T-cell (primary cell): ENCODE measurements around the gene SP100. TPM values are rescaled to one million over a fixed set of nuclear protein-coding genes. Genes with fewer than 3 reads are reported as not detected.
A peak's percentile ranks its signal among the peaks of the same experiment; 100 is the strongest.

Experiments used
- ATAC-seq, 4 experiments: fragments of 200-7000 bp in 3 of 4; fragments of 150-1000 bp in 1 of 4; cut with Tn5 transposase; replicated peaks in 1 of 4; 1 replicate in 3 of 4; 2 replicates in 1 of 4; pipeline ENCODE4 v1.10.0; 2021; ENCODE audit warnings: moderate library complexity in 3 of 4, mild to moderate bottlenecking in 2 of 4, moderate number of reproducible peaks in 1 of 4
- CTCF ChIA-PET, 2 donors: fragments of 300-600 bp; sonication (Branson Sonifier 250); formaldehyde crosslinking; loops; one replicate each; lab custom pipeline; 2022; ENCODE audit warnings: antibody characterized with exemption in 2 of 2; lab: Charles Lee
- POLR2A ChIA-PET, 2 donors: fragments of 300-600 bp; sonication (Branson Sonifier 250); formaldehyde crosslinking; loops; one replicate each; lab custom pipeline; 2022; ENCODE audit warnings: antibody characterized with exemption in 2 of 2; lab: Charles Lee
- DNase-seq, 35 experiments: peaks; one replicate each; pipeline versions ENCODE4 v3.0.0 to v3.0.0-alpha.2; 2013 to 2023
- H3K27ac ChIP-seq: one replicate; pipeline ENCODE4 v1.5.1; 2013; ENCODE audit warnings: low read length
- H3K27me3 ChIP-seq, 2 experiments: replicated peaks in 1 of 2; 1 replicate in 1 of 2; 2 replicates in 1 of 2; pipeline versions ENCODE4 v1.6.1 to v1.7.0; 2013; ENCODE audit warnings: low read length in 1 of 2, mixed read lengths in 1 of 2; ENCODE audit not compliant: control insufficient read depth in 2 of 2, insufficient read depth in 2 of 2; ENCODE audit errors: extremely low read depth in 1 of 2
- H3K36me3 ChIP-seq, 2 donors: 1 replicate in 1 of 2; 2 replicates in 1 of 2; pipeline versions ENCODE4 v1.6.1 to v1.7.0; 2013; ENCODE audit warnings: low read length in 1 of 2; ENCODE audit not compliant: control insufficient read depth in 2 of 2, insufficient read depth in 1 of 2; ENCODE audit errors: extremely low read depth in 1 of 2
- H3K4me1 ChIP-seq, 2 experiments: 1 replicate in 1 of 2; 2 replicates in 1 of 2; pipeline versions ENCODE4 v1.6.1 to v1.7.0; 2013; ENCODE audit warnings: low read length in 2 of 2, mixed read lengths in 1 of 2; ENCODE audit not compliant: insufficient read depth in 2 of 2, control insufficient read depth in 1 of 2; ENCODE audit errors: extremely low read depth in 1 of 2
- H3K4me3 ChIP-seq, 2 donors: 1 replicate in 1 of 2; 2 replicates in 1 of 2; pipeline versions ENCODE4 v1.5.1 to v1.7.0; 2013; ENCODE audit warnings: mild to moderate bottlenecking in 2 of 2, low read length in 1 of 2, moderate library complexity in 1 of 2; ENCODE audit not compliant: control insufficient read depth in 1 of 2; ENCODE audit errors: extremely low read depth in 1 of 2
- H3K9me3 ChIP-seq: 2 replicates; pipeline ENCODE4 v1.7.0; 2013
- H3K27ac Mint-ChIP-seq, 2 donors: one replicate each; pipeline ENCODE4 v1.8.0; 2020 to 2021; ENCODE audit warnings: mild to moderate bottlenecking in 2 of 2, mixed read lengths in 2 of 2
- H3K27me3 Mint-ChIP-seq, 2 donors: one replicate each; pipeline ENCODE4 v1.8.0; 2021 to 2022; ENCODE audit warnings: mixed read lengths in 2 of 2
- H3K36me3 Mint-ChIP-seq: one replicate; pipeline ENCODE4 v1.8.0; 2021; ENCODE audit warnings: mixed read lengths
- H3K4me1 Mint-ChIP-seq, 3 donors: one replicate each; pipeline ENCODE4 v1.8.0; 2020 to 2022; ENCODE audit warnings: mixed read lengths in 3 of 3, mild to moderate bottlenecking in 1 of 3
- H3K4me3 Mint-ChIP-seq, 3 donors: one replicate each; pipeline ENCODE4 v1.8.0; 2020 to 2022; ENCODE audit warnings: mild to moderate bottlenecking in 3 of 3, mixed read lengths in 3 of 3, moderate library complexity in 3 of 3
- H3K9me3 Mint-ChIP-seq, 3 donors: one replicate each; pipeline ENCODE4 v1.8.0; 2020 to 2022; ENCODE audit warnings: mixed read lengths in 3 of 3
- WGBS: methylation state at CpG from one replicate; pipeline ENCODE4 v1.1.5; 2013; ENCODE audit warnings: missing lambda C conversion rate; ENCODE audit not compliant: insufficient coverage; 5-methylcytosine and 5-hydroxymethylcytosine counted together
- total RNA-seq, 35 experiments: library from RNA in 6 of 35; stranded (reverse) in 6 of 35; fragments of 120-200 nt in 1 of 35; gene quantifications; one replicate each; pipeline versions ENCODE4 v1.2.1 to v1.2.4 and lab custom pipeline; 2013 to 2026

Gene SP100
- total RNA-seq, 5 donors from 2014 or later (not counting 1 experiment from before 2014, with no cell fraction given): 188 to 271 (median 217) TPM

GRCh38 chr2:230496891-230497290 is 80.9 kb downstream of the SP100 start:
- peaks cover 15 to 59% of the 10 kb centered on the region in 2 donors for H3K36me3 ChIP-seq
- ATAC-seq: peak in 2 of 4 experiments; percentile 32 to 51
- peak overlapping the region; percentile 39 to 72 for H3K27ac Mint-ChIP-seq
- H3K4me3 Mint-ChIP-seq: peak overlapping the region in 2 of 3 donors; percentile 28 to 47
- H3K27me3 Mint-ChIP-seq: no peaks in the 10 kb centered on the region
- DNase-seq: peak in 1 of 35 experiments; percentile 9
- H3K36me3 Mint-ChIP-seq: peaks cover 80% of the 10 kb centered on the region
- H3K27ac ChIP-seq: no peak overlapping the region
- peaks cover 0 to 3% (median 0%) of the 10 kb centered on the region in 3 donors for H3K9me3 Mint-ChIP-seq
- H3K4me1 ChIP-seq: peaks cover 9 to 10% of the 10 kb centered on the region in 2 experiments
- no peak overlapping the region for H3K4me3 ChIP-seq
- ChIA-PET CTCF (interaction anchor here in 1 of 2 donors (0.6 kb wide), 1 partner anchor 656 kb away, joined by 3 read pairs; no protein-coding TSS in a partner anchor), POLR2A (no interaction called here)
- no CpG with 5 or more reads among the region's 3 CpGs for WGBS
- H3K4me1 Mint-ChIP-seq: peaks cover 27 to 48% (median 43%) of the 10 kb centered on the region in 3 donors
- H3K27me3 ChIP-seq: no peaks in the 10 kb centered on the region
- H3K9me3 ChIP-seq: no peaks in the 10 kb centered on the region

DNA sequence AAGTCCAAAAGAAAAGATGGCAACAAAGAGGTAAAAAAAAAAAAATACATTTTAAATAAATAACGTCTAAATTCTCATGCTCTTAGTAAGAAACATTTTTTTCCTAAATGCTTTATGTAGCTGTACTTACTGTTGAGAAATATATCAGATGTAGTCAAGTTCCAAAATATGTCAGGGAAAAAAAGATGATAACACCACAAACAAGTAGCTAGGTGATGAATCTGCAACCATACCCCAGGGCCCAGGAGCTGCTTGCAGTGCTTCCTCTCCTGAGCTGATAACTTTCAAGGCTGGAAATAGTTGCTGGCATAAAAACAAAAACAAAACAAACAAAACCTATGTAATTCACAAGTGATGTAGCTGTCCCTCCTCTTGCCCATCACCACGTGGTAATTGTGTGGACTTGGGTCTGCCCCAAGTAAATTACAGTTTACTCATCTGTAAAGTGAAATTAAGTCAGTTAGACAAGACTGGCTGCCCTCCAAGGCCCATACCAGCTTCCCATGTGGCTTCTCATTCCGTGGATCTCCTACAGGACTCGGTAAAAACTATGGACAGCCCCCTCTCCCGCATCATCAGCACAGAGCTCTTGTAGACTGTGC is 82.6 kb downstream of the SP100 start:
- Mint-ChIP-seq H3K27me3 (no peaks in the 10 kb centered on the region), H3K4me1 (peaks cover 25 to 37% (median 36%) of the 10 kb centered on the region in 3 donors), H3K36me3 (peaks cover 82% of the 10 kb centered on the region), H3K27ac (peak overlapping the region in 1 of 2 donors; percentile 58), H3K4me3 (no peak overlapping the region), H3K9me3 (no peaks in the 10 kb centered on the region)
- no peak for DNase-seq
- Histone ChIP-seq H3K36me3 (peaks cover 15 to 65% of the 10 kb centered on the region in 2 donors), H3K4me1 (peaks cover 9 to 10% of the 10 kb centered on the region in 2 experiments), H3K27me3 (no peaks in the 10 kb centered on the region), H3K9me3 (no peaks in the 10 kb centered on the region), H3K27ac (no peak overlapping the region), H3K4me3 (no peak overlapping the region)
- WGBS: 92% methylated on average over 3 of the region's 5 CpGs
- CTCF ChIA-PET: interaction anchor here in 1 of 2 donors (1.0 kb wide), 1 partner anchor 26 kb away, joined by 3 read pairs; no protein-coding TSS in a partner anchor
- ATAC-seq: no peak
- POLR2A ChIA-PET: interaction anchor here in 1 of 2 donors (0.6 kb wide), 1 partner anchor 292 kb away, joined by 8 read pairs; no protein-coding TSS in a partner anchor

GRCh38 chr2:230502593-230502992 is 86.6 kb downstream of the SP100 start:
- peaks cover 0 to 2% of the 10 kb centered on the region in 2 experiments for H3K4me1 ChIP-seq
- DNase-seq (no peak), ATAC-seq (no peak)
- no peak overlapping the region for H3K4me3 Mint-ChIP-seq
- no peak overlapping the region for H3K4me3 ChIP-seq
- H3K9me3 Mint-ChIP-seq: no peaks in the 10 kb centered on the region
- ChIA-PET POLR2A (no interaction called here), CTCF (no interaction called here)
- H3K27me3 Mint-ChIP-seq: no peaks in the 10 kb centered on the region
- no peak overlapping the region for H3K27ac Mint-ChIP-seq
- peaks cover 9 to 88% of the 10 kb centered on the region in 2 donors for H3K36me3 ChIP-seq
- H3K4me1 Mint-ChIP-seq: peaks cover 3 to 10% (median 6%) of the 10 kb centered on the region in 3 donors
- WGBS: 100% methylated on average over 3 of the region's 7 CpGs
- no peak overlapping the region for H3K27ac ChIP-seq
- H3K27me3 ChIP-seq: no peaks in the 10 kb centered on the region
- H3K36me3 Mint-ChIP-seq: peaks cover 83% of the 10 kb centered on the region
- H3K9me3 ChIP-seq: no peaks in the 10 kb centered on the region

GRCh38 chr2:230503798-230504197 is 87.8 kb downstream of the SP100 start:
- no peaks in the 10 kb centered on the region for H3K27me3 Mint-ChIP-seq
- H3K27ac Mint-ChIP-seq: peak overlapping the region in 1 of 2 donors; percentile 46
- CTCF ChIA-PET: no interaction called here
- H3K4me1 Mint-ChIP-seq: peaks cover 0 to 4% (median 4%) of the 10 kb centered on the region in 3 donors
- H3K27me3 ChIP-seq: no peaks in the 10 kb centered on the region
- peaks cover 7 to 91% of the 10 kb centered on the region in 2 donors for H3K36me3 ChIP-seq
- no peaks in the 10 kb centered on the region for H3K9me3 Mint-ChIP-seq
- no peaks in the 10 kb centered on the region for H3K4me1 ChIP-seq
- no peak overlapping the region for H3K27ac ChIP-seq
- ATAC-seq: no peak
- DNase-seq: no peak
- POLR2A ChIA-PET: interaction anchor here in 1 of 2 donors (0.6 kb wide), 1 partner anchor 1125 kb away, joined by 3 read pairs; no protein-coding TSS in a partner anchor
- no peaks in the 10 kb centered on the region for H3K9me3 ChIP-seq
- H3K4me3 Mint-ChIP-seq: no peak overlapping the region
- H3K4me3 ChIP-seq: no peak overlapping the region
- peaks cover 83% of the 10 kb centered on the region for H3K36me3 Mint-ChIP-seq

DNA sequence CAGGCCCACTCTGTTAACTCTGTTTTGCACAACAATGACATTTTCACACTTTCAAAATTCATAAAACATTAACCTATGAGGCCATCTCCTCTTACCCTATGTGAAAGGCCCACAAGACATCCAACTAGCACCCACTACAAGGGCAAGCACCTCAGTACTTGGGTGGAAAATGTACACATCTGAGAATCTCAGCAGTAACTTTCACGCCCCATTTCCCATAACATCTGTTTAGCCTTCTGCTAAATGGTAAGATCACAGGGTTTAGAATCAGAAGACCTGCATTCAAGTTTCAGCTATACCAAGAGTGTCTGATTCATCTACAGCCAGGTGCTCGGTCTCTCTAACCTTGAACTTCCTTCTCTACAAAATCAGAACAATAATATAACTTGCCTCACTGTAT is 89.2 kb downstream of the SP100 start:
- Mint-ChIP-seq H3K27me3 (no peaks in the 10 kb centered on the region), H3K4me1 (no peaks in the 10 kb centered on the region), H3K9me3 (no peaks in the 10 kb centered on the region), H3K36me3 (peaks cover 82% of the 10 kb centered on the region), H3K27ac (no peak overlapping the region), H3K4me3 (no peak overlapping the region)
- ChIA-PET POLR2A (no interaction called here), CTCF (no interaction called here)
- H3K27me3 ChIP-seq: no peaks in the 10 kb centered on the region
- H3K4me3 ChIP-seq: no peak overlapping the region
- no peak overlapping the region for H3K27ac ChIP-seq
- no peaks in the 10 kb centered on the region for H3K4me1 ChIP-seq
- DNase-seq (no peak), ATAC-seq (no peak)
- H3K36me3 ChIP-seq: peaks cover 8 to 91% of the 10 kb centered on the region in 2 donors
- no CpG with 5 or more reads among the region's 2 CpGs for WGBS
- no peaks in the 10 kb centered on the region for H3K9me3 ChIP-seq

- Mint-ChIP-seq H3K9me3 (peaks cover 0 to 3% (median 3%) of the 10 kb centered on the region in 3 donors), H3K27ac (no peak overlapping the region)
Measured at GRCh38 chr2:230512955-230513748, 97.2 kb downstream of the SP100 start.

More at GRCh38 chr2:230512955-230513748, 97.2 kb downstream of the SP100 start:
- Histone ChIP-seq H3K4me3 (no peak overlapping the region), H3K27me3 (no peaks in the 10 kb centered on the region), H3K4me1 (no peaks in the 10 kb centered on the region), H3K27ac (no peak overlapping the region), H3K9me3 (no peaks in the 10 kb centered on the region), H3K36me3 (peaks cover 9 to 38% of the 10 kb centered on the region in 2 donors)
- no peak overlapping the region for H3K4me3 Mint-ChIP-seq
- H3K27me3 Mint-ChIP-seq: no peaks in the 10 kb centered on the region
- no CpG with 5 or more reads among the region's 4 CpGs for WGBS
- H3K4me1 Mint-ChIP-seq: peaks cover 0 to 8% (median 0%) of the 10 kb centered on the region in 3 donors
- DNase-seq: no peak
- peaks cover 67% of the 10 kb centered on the region for H3K36me3 Mint-ChIP-seq
- ATAC-seq: no peak
- POLR2A ChIA-PET: interaction anchor here in 1 of 2 donors (0.6 kb wide), 1 partner anchor 17 kb away, joined by 3 read pairs; no protein-coding TSS in a partner anchor
- CTCF ChIA-PET: no interaction called here
